Stimulated activated naive B cell treated with anti-CD40 and anti-IgM and Interleukin-4, amounts not matched to agents 10 μg/mL and 1 μg/mL and 100 μg/mL, for 72 hours (primary cell): ENCODE data around the gene BRPF3.
"Not testable (repeated sequence)": the region's sequence is repeated elsewhere in the genome, so short reads cannot be mapped to it uniquely, and the experiment has no call there.

ENCODE experiments used
- ATAC-seq, 2 donors: fragments of 150-1000 bp; cut with Tn5 transposase; replicated peaks; 2 replicates each; pipeline ENCODE4 v1.10.0; 2021; ENCODE audit warnings: moderate library complexity in 1 of 2
- DNase-seq: peaks from one replicate; pipeline ENCODE4 v3.0.0; 2021
- H3K27ac Mint-ChIP-seq: one replicate; pipeline ENCODE4 v1.8.0; 2022; ENCODE audit warnings: mild to moderate bottlenecking, mixed read lengths
- H3K27me3 Mint-ChIP-seq, 2 donors: one replicate each; pipeline ENCODE4 v1.8.0; 2022; ENCODE audit warnings: mixed read lengths in 2 of 2
- H3K36me3 Mint-ChIP-seq, 2 donors: one replicate each; pipeline ENCODE4 v1.8.0; 2022; ENCODE audit warnings: mixed read lengths in 2 of 2, mild to moderate bottlenecking in 1 of 2
- H3K4me1 Mint-ChIP-seq, 2 donors: one replicate each; pipeline ENCODE4 v1.8.0; 2022; ENCODE audit warnings: mixed read lengths in 2 of 2, mild to moderate bottlenecking in 1 of 2
- H3K4me3 Mint-ChIP-seq, 2 donors: one replicate each; pipeline ENCODE4 v1.8.0; 2022; ENCODE audit warnings: mild to moderate bottlenecking in 2 of 2, mixed read lengths in 2 of 2, moderate library complexity in 1 of 2
- H3K9me3 Mint-ChIP-seq, 2 donors: one replicate each; pipeline ENCODE4 v1.8.0; 2022; ENCODE audit warnings: mixed read lengths in 2 of 2, mild to moderate bottlenecking in 1 of 2

Gene BRPF3

GRCh38 chr6:36210182-36210581 is 13.6 kb downstream of the BRPF3 start:
- Mint-ChIP-seq H3K9me3 (no peaks in the 10 kb centered on the region), H3K4me1 (peaks cover 0 to 4% of the 10 kb centered on the region in 2 donors), H3K27ac (no peak overlapping the region), H3K27me3 (no peaks in the 10 kb centered on the region), H3K36me3 (peaks cover 54 to 76% of the 10 kb centered on the region in 2 donors), H3K4me3 (no peak overlapping the region)
- ATAC-seq (no peak), DNase-seq (no peak)

GRCh38 chr6:36210886-36211595 is 14.5 kb downstream of the BRPF3 start:
- peaks cover 56 to 76% of the 10 kb centered on the region in 2 donors for H3K36me3 Mint-ChIP-seq
- ATAC-seq (no peak), DNase-seq (no peak)
- no peaks in the 10 kb centered on the region for H3K9me3 Mint-ChIP-seq
- no peak overlapping the region for H3K4me3 Mint-ChIP-seq
- peaks cover 0 to 4% of the 10 kb centered on the region in 2 donors for H3K4me1 Mint-ChIP-seq
- no peak overlapping the region for H3K27ac Mint-ChIP-seq
- H3K27me3 Mint-ChIP-seq: no peaks in the 10 kb centered on the region

- DNase-seq (no peak), ATAC-seq (no peak)
- peaks cover 0 to 2% of the 10 kb centered on the region in 2 donors for H3K4me1 Mint-ChIP-seq
- H3K27me3 Mint-ChIP-seq: no peaks in the 10 kb centered on the region
- H3K27ac Mint-ChIP-seq: no peak overlapping the region
- H3K4me3 Mint-ChIP-seq: no peak overlapping the region
- H3K36me3 Mint-ChIP-seq: peaks cover 39 to 69% of the 10 kb centered on the region in 2 donors
- no peaks in the 10 kb centered on the region for H3K9me3 Mint-ChIP-seq
These were observed 20.0 kb downstream of the BRPF3 start for GRCh38 chr6:36216559-36216958.

GRCh38 chr6:36217188-36217587 is 20.6 kb downstream of the BRPF3 start:
- H3K4me3 Mint-ChIP-seq: no peak overlapping the region
- H3K36me3 Mint-ChIP-seq: peaks cover 37 to 64% of the 10 kb centered on the region in 2 donors
- peaks cover 0 to 2% of the 10 kb centered on the region in 2 donors for H3K4me1 Mint-ChIP-seq
- H3K27me3 Mint-ChIP-seq: no peaks in the 10 kb centered on the region
- no peak for ATAC-seq
- DNase-seq: no peak
- no peaks in the 10 kb centered on the region for H3K9me3 Mint-ChIP-seq
- peak overlapping the region; percentile 39 for H3K27ac Mint-ChIP-seq

- Mint-ChIP-seq H3K4me3 (no peak overlapping the region), H3K9me3 (no peaks in the 10 kb centered on the region), H3K27me3 (no peaks in the 10 kb centered on the region), H3K4me1 (peaks cover 0 to 2% of the 10 kb centered on the region in 2 donors), H3K36me3 (peaks cover 36 to 65% of the 10 kb centered on the region in 2 donors), H3K27ac (no peak overlapping the region)
- ATAC-seq: no peak
- no peak for DNase-seq
These were observed 21.4 kb downstream of the BRPF3 start for GRCh38 chr6:36217946-36218345.

- not testable (repeated sequence) for H3K27ac Mint-ChIP-seq, ATAC-seq, H3K27me3 Mint-ChIP-seq, H3K9me3 Mint-ChIP-seq, H3K4me1 Mint-ChIP-seq, H3K4me3 Mint-ChIP-seq, DNase-seq
- H3K36me3 Mint-ChIP-seq: peaks cover 36 to 66% of the 10 kb centered on the region in 2 donors
These were observed 22.0 kb downstream of the BRPF3 start for GRCh38 chr6:36218516-36218915.

- no peak overlapping the region for H3K4me3 Mint-ChIP-seq
- DNase-seq (no peak), ATAC-seq (no peak)
- no peaks in the 10 kb centered on the region for H3K27me3 Mint-ChIP-seq
- peaks cover 0 to 2% of the 10 kb centered on the region in 2 donors for H3K4me1 Mint-ChIP-seq
- no peak overlapping the region for H3K27ac Mint-ChIP-seq
- peaks cover 30 to 62% of the 10 kb centered on the region in 2 donors for H3K36me3 Mint-ChIP-seq
- no peaks in the 10 kb centered on the region for H3K9me3 Mint-ChIP-seq
These were observed 22.5 kb downstream of the BRPF3 start for GRCh38 chr6:36219081-36219480.

GRCh38 chr6:36220226-36220625 is 23.7 kb downstream of the BRPF3 start:
- no peaks in the 10 kb centered on the region for H3K9me3 Mint-ChIP-seq
- ATAC-seq (no peak), DNase-seq (no peak)
- no peaks in the 10 kb centered on the region for H3K27me3 Mint-ChIP-seq
- peaks cover 0 to 2% of the 10 kb centered on the region in 2 donors for H3K4me1 Mint-ChIP-seq
- H3K4me3 Mint-ChIP-seq: no peak overlapping the region
- no peak overlapping the region for H3K27ac Mint-ChIP-seq
- peaks cover 29 to 59% of the 10 kb centered on the region in 2 donors for H3K36me3 Mint-ChIP-seq

GRCh38 chr6:36221674-36222073 is 25.1 kb downstream of the BRPF3 start:
- H3K27me3 Mint-ChIP-seq: no peaks in the 10 kb centered on the region
- H3K4me1 Mint-ChIP-seq: no peaks in the 10 kb centered on the region
- H3K27ac Mint-ChIP-seq: no peak overlapping the region
- ATAC-seq (no peak), DNase-seq (no peak)
- H3K36me3 Mint-ChIP-seq: peaks cover 25 to 55% of the 10 kb centered on the region in 2 donors
- H3K9me3 Mint-ChIP-seq: no peaks in the 10 kb centered on the region
- H3K4me3 Mint-ChIP-seq: no peak overlapping the region

- Mint-ChIP-seq H3K27ac (no peak overlapping the region), H3K27me3 (no peaks in the 10 kb centered on the region), H3K9me3 (no peaks in the 10 kb centered on the region), H3K4me1 (no peaks in the 10 kb centered on the region), H3K4me3 (no peak overlapping the region), H3K36me3 (peaks cover 24 to 46% of the 10 kb centered on the region in 2 donors)
- DNase-seq: no peak
- ATAC-seq: no peak
These were observed 26.4 kb downstream of the BRPF3 start for GRCh38 chr6:36222924-36223323.

GRCh38 chr6:36223706-36224105 is 27.2 kb downstream of the BRPF3 start:
- H3K36me3 Mint-ChIP-seq: peaks cover 30 to 42% of the 10 kb centered on the region in 2 donors
- no peak overlapping the region for H3K4me3 Mint-ChIP-seq
- H3K27me3 Mint-ChIP-seq: no peaks in the 10 kb centered on the region
- H3K9me3 Mint-ChIP-seq: no peaks in the 10 kb centered on the region
- H3K4me1 Mint-ChIP-seq: peaks cover 0 to 2% of the 10 kb centered on the region in 2 donors
- H3K27ac Mint-ChIP-seq: no peak overlapping the region
- ATAC-seq (no peak), DNase-seq (no peak)

- no peaks in the 10 kb centered on the region for H3K27me3 Mint-ChIP-seq
- no peaks in the 10 kb centered on the region for H3K9me3 Mint-ChIP-seq
- peaks cover 0 to 2% of the 10 kb centered on the region in 2 donors for H3K4me1 Mint-ChIP-seq
- no peak overlapping the region for H3K4me3 Mint-ChIP-seq
- no peak for DNase-seq
- H3K36me3 Mint-ChIP-seq: peaks cover 33 to 40% of the 10 kb centered on the region in 2 donors
- no peak for ATAC-seq
- H3K27ac Mint-ChIP-seq: no peak overlapping the region
These were observed 28.4 kb downstream of the BRPF3 start for GRCh38 chr6:36224918-36225461.

- ATAC-seq (no peak), DNase-seq (no peak)
- no peak overlapping the region for H3K4me3 Mint-ChIP-seq
- no peaks in the 10 kb centered on the region for H3K9me3 Mint-ChIP-seq
- peaks cover 46 to 48% of the 10 kb centered on the region in 2 donors for H3K36me3 Mint-ChIP-seq
- peaks cover 0 to 2% of the 10 kb centered on the region in 2 donors for H3K4me1 Mint-ChIP-seq
- H3K27ac Mint-ChIP-seq: no peak overlapping the region
- H3K27me3 Mint-ChIP-seq: no peaks in the 10 kb centered on the region
These were observed 30.0 kb downstream of the BRPF3 start for GRCh38 chr6:36226438-36227047.

GRCh38 chr6:36227379-36228228 is 31.1 kb downstream of the BRPF3 start:
- H3K27ac Mint-ChIP-seq: no peak overlapping the region
- H3K9me3 Mint-ChIP-seq: no peaks in the 10 kb centered on the region
- DNase-seq: no peak
- H3K36me3 Mint-ChIP-seq: peaks cover 46 to 51% of the 10 kb centered on the region in 2 donors
- no peak for ATAC-seq
- H3K4me1 Mint-ChIP-seq: peaks cover 0 to 2% of the 10 kb centered on the region in 2 donors
- H3K27me3 Mint-ChIP-seq: no peaks in the 10 kb centered on the region
- no peak overlapping the region for H3K4me3 Mint-ChIP-seq
